Ovary (tissue), 9 donors: Measurements from ENCODE around the gene TSPAN13. TPM values are rescaled to one million over a fixed set of nuclear protein-coding genes. Genes with fewer than 3 reads are reported as not detected.

Source experiments
- DNase-seq, 5 donors: peaks; one replicate each; pipeline ENCODE4 v3.0.0-alpha.2; 2019 to 2020
- H3K27ac ChIP-seq, 2 donors: fragments of 200-600 bp; one replicate each; pipeline versions ENCODE4 v1.5.1 to v1.8.0; 2019 to 2022
- H3K27me3 ChIP-seq: fragments of 200-600 bp; one replicate; pipeline ENCODE4 v1.8.0; 2022
- H3K36me3 ChIP-seq: fragments of 200-600 bp; sonication (generic); one replicate; pipeline ENCODE4 v1.5.1; 2019
- H3K4me1 ChIP-seq: one replicate; pipeline ENCODE4 v1.8.1; 2013; ENCODE audit warnings: mild to moderate bottlenecking, moderate library complexity; ENCODE audit not compliant: insufficient read depth
- H3K4me3 ChIP-seq: fragments of 200-600 bp; sonication (generic); one replicate; pipeline ENCODE4 v1.5.1; 2017
- H3K9me3 ChIP-seq, 2 donors: fragments of 200-600 bp in 1 of 2; sonication (generic) in 1 of 2; one replicate each; pipeline versions ENCODE4 v1.5.1 to v1.8.1; 2013 to 2019; ENCODE audit warnings: mild to moderate bottlenecking in 1 of 2, moderate library complexity in 1 of 2
- EP300 ChIP-seq: sonication (generic); formaldehyde crosslinking; IDR thresholded peaks from one replicate; pipeline ENCODE4 v1.6.1; 2017; ENCODE audit warnings: antibody characterized with exemption
- POLR2A ChIP-seq: fragments of 450-650 bp; IDR thresholded peaks from one replicate; pipeline ENCODE4 v1.6.1; 2017; ENCODE audit warnings: antibody characterized with exemption, mild to moderate bottlenecking, moderate library complexity
- WGBS, 3 donors: extraction: QIAGEN DNeasy Blood & Tissue Kit in 1 of 3; methylation state at CpG; one replicate each; pipeline versions ENCODE4 v1.1.5 to v1.1.7; 2013 to 2017; 5-methylcytosine and 5-hydroxymethylcytosine counted together
- intact Hi-C, 4 donors: fragments of 100-400 bp; cut with DNase I; formaldehyde crosslinking; loops; one replicate each; pipeline versions ENCODE4 v1.11.0 to v1.15.1; 2022 to 2023
- polyA plus RNA-seq, 2 donors: library from polyadenylated mRNA; stranded (reverse); fragments of 200-250 nt in 1 of 2; fragments of 350-450 nt in 1 of 2; fragmentation: Illumina TruSeq in 1 of 2; extraction: RNeasy Lipid Tissue Mini Kit (QIAGEN cat#74804) in 1 of 2; gene quantifications; one replicate each; pipeline ENCODE4 v1.2.3, GENCODE V29; 2013 to 2014
- total RNA-seq, 7 donors: library from RNA; depleted of rRNA in 2 of 7; stranded (reverse); fragments of >200 nt in 2 of 7; fragmentation: NEBNext Ultra II Directional in 3 of 7; extraction: Animal tissue kit (Norgen Biotek cat#: 25700) in 3 of 7; gene quantifications; one replicate each; pipeline versions ENCODE4 v1.1.0 to v1.2.4, GENCODE V29; 2016 to 2023
- TF ChIP-seq, protein P1 (sequence below), 3 donors: fragments of 450-650 bp in 2 of 3; fragments of 200-600 bp in 1 of 3; IDR thresholded peaks; one replicate each; pipeline versions ENCODE4 v1.5.1 to v1.8.0; 2016 to 2022; ENCODE audit warnings: antibody characterized with exemption in 3 of 3, mild to moderate bottlenecking in 1 of 3
- donor health status: DM: no; HTN: no; CAD: no; lungs with moderate emphysema.
- donor health status: DM: no; HTN: no; CAD: no.
- donor health status: Bipolar disorder and iron deficiency.
- donor health status: DM: yes; HTN: yes; CAD: no.
- donor health status: DM: no; HTN: no; CAD: no.
- donor health status: DM: yes; HTN: yes; CAD: no.

The TSPAN13 gene
- total and polyA plus RNA-seq, 9 donors = 0.72 to 23.4 (median 4.2) TPM

- 83 to 85% (median 85%) methylated on average over 2 of the region's 2 CpGs for WGBS, 3 donors
- Histone ChIP-seq H3K36me3 (no peaks in the 10 kb centered on the region), H3K9me3 (no peaks in the 10 kb centered on the region), H3K27ac (no peak overlapping the region), H3K27me3 (no peaks in the 10 kb centered on the region), H3K4me1 (no peaks in the 10 kb centered on the region), H3K4me3 (no peak overlapping the region)
- DNase-seq = no peak
- intact Hi-C loops = no loop called here
- TF ChIP-seq EP300 = no peak
- no peak for TF ChIP-seq POLR2A
- TF ChIP-seq, protein P1, sequence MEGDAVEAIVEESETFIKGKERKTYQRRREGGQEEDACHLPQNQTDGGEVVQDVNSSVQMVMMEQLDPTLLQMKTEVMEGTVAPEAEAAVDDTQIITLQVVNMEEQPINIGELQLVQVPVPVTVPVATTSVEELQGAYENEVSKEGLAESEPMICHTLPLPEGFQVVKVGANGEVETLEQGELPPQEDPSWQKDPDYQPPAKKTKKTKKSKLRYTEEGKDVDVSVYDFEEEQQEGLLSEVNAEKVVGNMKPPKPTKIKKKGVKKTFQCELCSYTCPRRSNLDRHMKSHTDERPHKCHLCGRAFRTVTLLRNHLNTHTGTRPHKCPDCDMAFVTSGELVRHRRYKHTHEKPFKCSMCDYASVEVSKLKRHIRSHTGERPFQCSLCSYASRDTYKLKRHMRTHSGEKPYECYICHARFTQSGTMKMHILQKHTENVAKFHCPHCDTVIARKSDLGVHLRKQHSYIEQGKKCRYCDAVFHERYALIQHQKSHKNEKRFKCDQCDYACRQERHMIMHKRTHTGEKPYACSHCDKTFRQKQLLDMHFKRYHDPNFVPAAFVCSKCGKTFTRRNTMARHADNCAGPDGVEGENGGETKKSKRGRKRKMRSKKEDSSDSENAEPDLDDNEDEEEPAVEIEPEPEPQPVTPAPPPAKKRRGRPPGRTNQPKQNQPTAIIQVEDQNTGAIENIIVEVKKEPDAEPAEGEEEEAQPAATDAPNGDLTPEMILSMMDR (IDR thresholded peaks at IDR 0.05) = no peak
Measured at GRCh38 chr7:16729541-16729940, 24.0 kb upstream of the TSPAN13 start.

- Histone ChIP-seq H3K27me3 (no peaks in the 10 kb centered on the region), H3K9me3 (no peaks in the 10 kb centered on the region), H3K4me1 (no peaks in the 10 kb centered on the region), H3K36me3 (no peaks in the 10 kb centered on the region), H3K27ac (no peak overlapping the region), H3K4me3 (no peak overlapping the region)
- DNase-seq = no peak
- 78 to 84% (median 79%) methylated on average over 3 of the region's 3 CpGs for WGBS, 3 donors
- intact Hi-C loops = no loop called here
- TF ChIP-seq EP300 (no peak), POLR2A (no peak)
- TF ChIP-seq, protein P1 (IDR thresholded peaks at IDR 0.05) = no peak
Measured at GRCh38 chr7:16730937-16731336, 22.6 kb upstream of the TSPAN13 start.

GRCh38 chr7:16732828-16733227 is 20.7 kb upstream of the TSPAN13 start:
- intact Hi-C loops = no loop called here
- Histone ChIP-seq H3K36me3 (no peaks in the 10 kb centered on the region), H3K27me3 (no peaks in the 10 kb centered on the region), H3K4me3 (no peak overlapping the region), H3K4me1 (no peaks in the 10 kb centered on the region), H3K9me3 (no peaks in the 10 kb centered on the region), H3K27ac (no peak overlapping the region)
- DNase-seq = no peak
- no peak for TF ChIP-seq POLR2A
- TF ChIP-seq EP300 = no peak
- TF ChIP-seq, protein P1 (IDR thresholded peaks at IDR 0.05) = no peak
- 96 to 98% (median 98%) methylated on average over 4 of the region's 4 CpGs for WGBS, 3 donors

- Histone ChIP-seq H3K4me3 (no peak overlapping the region), H3K27me3 (no peaks in the 10 kb centered on the region), H3K4me1 (no peaks in the 10 kb centered on the region), H3K36me3 (no peaks in the 10 kb centered on the region), H3K9me3 (no peaks in the 10 kb centered on the region), H3K27ac (no peak overlapping the region)
- DNase-seq = no peak
- intact Hi-C loops = no loop called here
- TF ChIP-seq EP300 (no peak), POLR2A (no peak)
- TF ChIP-seq, protein P1 (IDR thresholded peaks at IDR 0.05) = no peak
- 91 to 95% (median 93%) methylated on average over 7 of the region's 7 CpGs for WGBS, 3 donors
Measured at GRCh38 chr7:16734148-16734726, 19.3 kb upstream of the TSPAN13 start.
